Measurements from ENCODE around the gene TXN.

TXN gene

DNA sequence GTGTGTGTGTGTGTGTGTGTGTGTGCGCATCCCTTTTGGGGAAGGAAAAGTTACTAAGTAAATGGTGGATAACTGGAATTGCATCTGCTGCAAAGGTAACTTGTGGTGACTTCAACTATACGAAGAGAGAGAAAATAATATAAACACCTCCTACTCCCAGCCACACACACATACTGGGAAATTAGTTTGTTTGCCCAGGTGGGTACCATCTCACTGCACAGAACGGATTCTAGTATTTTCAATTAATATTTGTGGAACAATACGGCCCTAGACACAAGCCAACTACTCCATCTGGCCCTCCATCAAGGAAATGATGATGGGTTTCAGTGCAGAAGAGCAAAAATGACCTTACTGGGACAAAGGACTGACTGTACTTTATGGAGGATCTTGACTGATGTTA lies 32.2 kb upstream of the TXN start:
- H3K4me3 ChIP-seq (ENCODE audit: low read depth, low read length): no peak overlapping the region
- no peak for DNase-seq (ENCODE audit: low read depth)
- TF ChIP-seq, protein P1, sequence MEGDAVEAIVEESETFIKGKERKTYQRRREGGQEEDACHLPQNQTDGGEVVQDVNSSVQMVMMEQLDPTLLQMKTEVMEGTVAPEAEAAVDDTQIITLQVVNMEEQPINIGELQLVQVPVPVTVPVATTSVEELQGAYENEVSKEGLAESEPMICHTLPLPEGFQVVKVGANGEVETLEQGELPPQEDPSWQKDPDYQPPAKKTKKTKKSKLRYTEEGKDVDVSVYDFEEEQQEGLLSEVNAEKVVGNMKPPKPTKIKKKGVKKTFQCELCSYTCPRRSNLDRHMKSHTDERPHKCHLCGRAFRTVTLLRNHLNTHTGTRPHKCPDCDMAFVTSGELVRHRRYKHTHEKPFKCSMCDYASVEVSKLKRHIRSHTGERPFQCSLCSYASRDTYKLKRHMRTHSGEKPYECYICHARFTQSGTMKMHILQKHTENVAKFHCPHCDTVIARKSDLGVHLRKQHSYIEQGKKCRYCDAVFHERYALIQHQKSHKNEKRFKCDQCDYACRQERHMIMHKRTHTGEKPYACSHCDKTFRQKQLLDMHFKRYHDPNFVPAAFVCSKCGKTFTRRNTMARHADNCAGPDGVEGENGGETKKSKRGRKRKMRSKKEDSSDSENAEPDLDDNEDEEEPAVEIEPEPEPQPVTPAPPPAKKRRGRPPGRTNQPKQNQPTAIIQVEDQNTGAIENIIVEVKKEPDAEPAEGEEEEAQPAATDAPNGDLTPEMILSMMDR (IDR thresholded peaks at IDR 0.05; ENCODE audit: low read depth, low read length, missing control alignments): no peak

DNA sequence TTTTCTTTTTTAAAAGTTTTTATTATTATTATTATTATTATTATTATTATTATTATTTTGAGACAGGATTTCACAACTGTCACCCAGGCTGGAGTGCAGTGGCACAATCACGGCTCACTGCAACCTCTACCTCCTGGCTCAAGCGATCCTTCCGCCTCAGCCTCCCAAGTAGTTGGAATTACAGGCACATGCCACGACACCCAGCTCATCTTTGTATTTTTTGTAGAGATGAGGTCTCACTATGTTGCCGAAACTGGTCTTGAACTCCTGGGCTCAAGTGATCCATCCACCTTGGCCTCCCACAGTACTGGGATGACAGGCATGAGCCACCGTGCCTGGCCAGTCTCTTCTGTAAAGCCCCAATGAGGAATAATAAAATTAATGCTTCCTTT lies 31.0 kb upstream of the TXN start:
- DNase-seq (ENCODE audit: low read depth): no peak
- H3K4me3 ChIP-seq (ENCODE audit: low read depth, low read length): no peak overlapping the region
- TF ChIP-seq, protein P1 (IDR thresholded peaks at IDR 0.05; ENCODE audit: low read depth, low read length, missing control alignments): no peak

DNA sequence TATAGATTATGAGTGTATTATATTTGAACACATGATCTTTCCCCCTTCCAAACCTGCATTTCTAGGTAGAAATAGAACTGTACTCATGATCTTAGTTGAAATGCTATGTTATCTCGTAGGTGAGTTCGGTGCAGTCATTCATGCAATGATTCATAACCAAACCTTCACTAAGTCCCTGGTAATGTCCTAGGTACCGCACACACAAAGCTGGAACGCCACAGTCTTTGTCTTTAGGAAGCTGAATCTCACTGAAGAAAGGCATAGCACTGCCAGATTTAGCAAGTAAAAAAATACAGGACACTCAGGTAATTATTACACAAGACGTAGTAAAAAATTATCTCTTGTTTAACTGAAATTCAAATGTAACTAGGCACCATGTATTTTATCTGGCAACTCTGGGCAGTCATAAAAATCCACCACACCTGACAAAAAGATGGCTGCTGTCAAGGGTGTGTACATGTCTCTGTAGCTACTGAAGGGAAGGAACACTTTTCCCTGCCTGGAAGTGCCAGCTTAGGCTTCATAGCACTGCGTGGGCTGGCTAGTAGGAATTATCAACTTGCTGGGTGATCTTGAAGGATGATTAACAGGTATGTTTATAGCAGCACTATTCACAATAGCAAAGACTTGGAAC lies 28.0 kb upstream of the TXN start:
- DNase-seq (ENCODE audit: low read depth): no peak
- TF ChIP-seq, protein P1 (IDR thresholded peaks at IDR 0.05; ENCODE audit: low read depth, low read length, missing control alignments): no peak

DNA sequence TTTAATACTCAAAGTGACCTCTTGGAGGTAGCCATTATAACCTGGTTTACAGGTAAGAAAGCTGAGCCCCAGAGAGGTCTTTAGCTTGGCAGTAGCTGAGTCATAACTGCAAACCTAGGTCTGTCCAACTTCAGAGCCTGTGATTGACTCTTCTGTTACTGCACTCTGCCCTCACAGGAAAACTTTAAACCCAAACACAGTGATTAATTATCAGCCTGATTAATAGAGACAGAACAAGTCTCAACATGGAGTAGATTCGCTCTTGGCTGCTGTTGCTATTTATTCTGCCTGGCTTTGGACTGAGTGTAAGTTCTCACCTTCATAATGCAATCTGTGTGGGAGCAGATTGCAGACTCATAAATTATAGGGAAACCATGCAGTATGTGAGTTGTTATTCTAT lies 27.4 kb upstream of the TXN start:
- no peak for DNase-seq (ENCODE audit: low read depth)
- TF ChIP-seq, protein P1 (IDR thresholded peaks at IDR 0.05; ENCODE audit: low read depth, low read length, missing control alignments): no peak
- H3K4me3 ChIP-seq (ENCODE audit: low read depth, low read length): no peak overlapping the region

More for the DNA sequence above, 28.0 kb upstream of the TXN start:
- H3K4me3 ChIP-seq (ENCODE audit: low read depth, low read length): no peak overlapping the region

DNA sequence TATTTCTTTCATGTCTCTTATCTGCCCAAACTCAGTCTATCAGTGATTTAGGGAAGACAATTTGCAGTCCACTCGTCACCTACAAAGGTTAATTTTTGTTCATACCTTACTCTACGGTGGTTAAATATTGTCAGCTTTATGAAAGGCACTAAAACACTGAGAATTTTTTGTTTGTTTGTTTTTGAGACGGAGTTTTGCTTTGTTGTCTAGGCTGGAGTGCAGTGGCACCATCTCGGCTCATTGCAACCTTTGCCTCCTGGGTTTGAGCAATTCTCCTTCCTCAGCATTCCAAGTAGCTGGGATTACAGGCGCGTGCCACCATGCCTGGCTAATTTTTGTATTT lies 26.4 kb upstream of the TXN start:
- TF ChIP-seq, protein P1 (IDR thresholded peaks at IDR 0.05; ENCODE audit: low read depth, low read length, missing control alignments): no peak
- H3K4me3 ChIP-seq (ENCODE audit: low read depth, low read length): no peak overlapping the region
- DNase-seq (ENCODE audit: low read depth): no peak

GRCh38 chr9:110282018-110282738 lies 25.9 kb upstream of the TXN start:
- DNase-seq (ENCODE audit: low read depth): no peak
- TF ChIP-seq, protein P1 (IDR thresholded peaks at IDR 0.05; ENCODE audit: low read depth, low read length, missing control alignments): no peak
- no peak overlapping the region for H3K4me3 ChIP-seq (ENCODE audit: low read depth, low read length)

All from GM12864 (cell line).